Right atrium auricular region (tissue), 2 donors: Measurements from ENCODE around the gene ZMIZ1. TPM values are rescaled to one million over a fixed set of nuclear protein-coding genes. Genes with fewer than 3 reads are reported as not detected.

Experiments
- DNase-seq: peaks from one replicate; pipeline ENCODE4 v3.0.0-alpha.2; 2019; ENCODE audit warnings: low spot score
- H3K27ac ChIP-seq, 2 donors: fragments of 200-600 bp; sonication (generic); 1 replicate in 1 of 2; 2 replicates in 1 of 2; pipeline ENCODE4 v1.5.1; 2016 to 2019
- H3K27me3 ChIP-seq, 2 donors: fragments of 200-600 bp; sonication (generic); one replicate each; pipeline versions ENCODE4 v1.5.1 to v1.6.0; 2017 to 2019
- H3K36me3 ChIP-seq: fragments of 200-600 bp; sonication (generic); one replicate; pipeline ENCODE4 v1.5.1; 2016
- H3K4me1 ChIP-seq, 2 donors: fragments of 200-600 bp; sonication (generic); one replicate each; pipeline versions ENCODE4 v1.5.1 to v1.6.0; 2017 to 2019
- H3K4me3 ChIP-seq, 2 donors: fragments of 200-600 bp; sonication (generic); 1 replicate in 1 of 2; 2 replicates in 1 of 2; pipeline ENCODE4 v1.5.1; 2017 to 2019; ENCODE audit warnings: mild to moderate bottlenecking in 1 of 2, moderate library complexity in 1 of 2
- H3K9me3 ChIP-seq, 2 donors: fragments of 200-600 bp; sonication (generic); one replicate each; pipeline ENCODE4 v1.5.1; 2019
- total RNA-seq, 2 donors: library from RNA; depleted of rRNA; stranded (reverse); fragments of >200 nt; gene quantifications; one replicate each; pipeline ENCODE4 v1.1.0, GENCODE V29; 2016
- TF ChIP-seq, protein P1 (sequence below), 2 donors: fragments of 200-600 bp; sonication (generic); IDR thresholded peaks; one replicate each; pipeline ENCODE4 v1.5.1; 2019; ENCODE audit warnings: antibody characterized with exemption in 2 of 2

The ZMIZ1 gene
- total RNA-seq, 2 donors from 2014 or later, result 59.3 to 71.0 TPM

- Histone ChIP-seq H3K27me3 (no peaks in the 10 kb centered on the region), H3K27ac (no peak overlapping the region), H3K9me3 (no peaks in the 10 kb centered on the region), H3K4me1 (peaks cover 0 to 56% of the 10 kb centered on the region in 2 donors), H3K4me3 (no peak overlapping the region), H3K36me3 (peaks cover 44% of the 10 kb centered on the region)
- DNase-seq, result no peak
- TF ChIP-seq, protein P1, sequence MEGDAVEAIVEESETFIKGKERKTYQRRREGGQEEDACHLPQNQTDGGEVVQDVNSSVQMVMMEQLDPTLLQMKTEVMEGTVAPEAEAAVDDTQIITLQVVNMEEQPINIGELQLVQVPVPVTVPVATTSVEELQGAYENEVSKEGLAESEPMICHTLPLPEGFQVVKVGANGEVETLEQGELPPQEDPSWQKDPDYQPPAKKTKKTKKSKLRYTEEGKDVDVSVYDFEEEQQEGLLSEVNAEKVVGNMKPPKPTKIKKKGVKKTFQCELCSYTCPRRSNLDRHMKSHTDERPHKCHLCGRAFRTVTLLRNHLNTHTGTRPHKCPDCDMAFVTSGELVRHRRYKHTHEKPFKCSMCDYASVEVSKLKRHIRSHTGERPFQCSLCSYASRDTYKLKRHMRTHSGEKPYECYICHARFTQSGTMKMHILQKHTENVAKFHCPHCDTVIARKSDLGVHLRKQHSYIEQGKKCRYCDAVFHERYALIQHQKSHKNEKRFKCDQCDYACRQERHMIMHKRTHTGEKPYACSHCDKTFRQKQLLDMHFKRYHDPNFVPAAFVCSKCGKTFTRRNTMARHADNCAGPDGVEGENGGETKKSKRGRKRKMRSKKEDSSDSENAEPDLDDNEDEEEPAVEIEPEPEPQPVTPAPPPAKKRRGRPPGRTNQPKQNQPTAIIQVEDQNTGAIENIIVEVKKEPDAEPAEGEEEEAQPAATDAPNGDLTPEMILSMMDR (IDR thresholded peaks at IDR 0.05), result no peak
Observed at GRCh38 chr10:79231908-79232307, 163.1 kb downstream of the ZMIZ1 start.

GRCh38 chr10:79232864-79233263 lies 164.1 kb downstream of the ZMIZ1 start:
- no peaks in the 10 kb centered on the region for H3K27me3 ChIP-seq
- no peak for DNase-seq
- no peak overlapping the region for H3K27ac ChIP-seq
- no peak overlapping the region for H3K4me3 ChIP-seq
- peaks cover 0 to 65% of the 10 kb centered on the region in 2 donors for H3K4me1 ChIP-seq
- no peaks in the 10 kb centered on the region for H3K9me3 ChIP-seq
- TF ChIP-seq, protein P1 (IDR thresholded peaks at IDR 0.05), result no peak
- H3K36me3 ChIP-seq, result peaks cover 36% of the 10 kb centered on the region

GRCh38 chr10:79234391-79235315 lies 165.9 kb downstream of the ZMIZ1 start:
- Histone ChIP-seq H3K27me3 (no peaks in the 10 kb centered on the region), H3K9me3 (no peaks in the 10 kb centered on the region), H3K4me1 (peaks cover 0 to 65% of the 10 kb centered on the region in 2 donors), H3K27ac (no peak overlapping the region), H3K4me3 (no peak overlapping the region), H3K36me3 (peaks cover 24% of the 10 kb centered on the region)
- TF ChIP-seq, protein P1 (IDR thresholded peaks at IDR 0.05), result no peak
- no peak for DNase-seq

GRCh38 chr10:79235765-79236432 lies 167.1 kb downstream of the ZMIZ1 start:
- Histone ChIP-seq H3K4me1 (peaks cover 0 to 66% of the 10 kb centered on the region in 2 donors), H3K36me3 (peaks cover 16% of the 10 kb centered on the region), H3K27me3 (no peaks in the 10 kb centered on the region), H3K9me3 (no peaks in the 10 kb centered on the region), H3K4me3 (no peak overlapping the region), H3K27ac (no peak overlapping the region)
- no peak for DNase-seq
- TF ChIP-seq, protein P1 (IDR thresholded peaks at IDR 0.05), result no peak

DNA sequence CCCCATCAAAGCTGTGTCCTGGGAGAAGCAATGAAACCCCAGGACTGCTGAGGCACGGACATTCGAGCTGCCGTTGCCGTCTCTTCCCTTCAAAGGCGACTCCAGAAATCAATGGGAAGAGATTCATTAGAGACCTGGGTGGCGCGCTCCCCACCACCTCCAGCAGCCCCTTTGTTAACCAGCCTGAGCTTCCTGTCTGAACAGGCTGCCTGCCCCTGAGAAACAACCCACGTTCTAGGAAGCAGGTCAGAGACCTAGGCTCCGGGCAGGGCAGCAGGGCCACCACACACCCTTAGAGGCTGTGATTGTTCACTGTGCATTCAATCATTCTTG lies 167.6 kb downstream of the ZMIZ1 start:
- Histone ChIP-seq H3K36me3 (peaks cover 12% of the 10 kb centered on the region), H3K27me3 (no peaks in the 10 kb centered on the region), H3K4me1 (peaks cover 0 to 71% of the 10 kb centered on the region in 2 donors), H3K4me3 (no peak overlapping the region), H3K9me3 (no peaks in the 10 kb centered on the region), H3K27ac (peak overlapping the region in 1 of 2 donors; percentile 49)
- TF ChIP-seq, protein P1 (IDR thresholded peaks at IDR 0.05), result no peak
- DNase-seq, result no peak
